ENCODE measurements around the gene CHRNA5.

The CHRNA5 gene

DNA sequence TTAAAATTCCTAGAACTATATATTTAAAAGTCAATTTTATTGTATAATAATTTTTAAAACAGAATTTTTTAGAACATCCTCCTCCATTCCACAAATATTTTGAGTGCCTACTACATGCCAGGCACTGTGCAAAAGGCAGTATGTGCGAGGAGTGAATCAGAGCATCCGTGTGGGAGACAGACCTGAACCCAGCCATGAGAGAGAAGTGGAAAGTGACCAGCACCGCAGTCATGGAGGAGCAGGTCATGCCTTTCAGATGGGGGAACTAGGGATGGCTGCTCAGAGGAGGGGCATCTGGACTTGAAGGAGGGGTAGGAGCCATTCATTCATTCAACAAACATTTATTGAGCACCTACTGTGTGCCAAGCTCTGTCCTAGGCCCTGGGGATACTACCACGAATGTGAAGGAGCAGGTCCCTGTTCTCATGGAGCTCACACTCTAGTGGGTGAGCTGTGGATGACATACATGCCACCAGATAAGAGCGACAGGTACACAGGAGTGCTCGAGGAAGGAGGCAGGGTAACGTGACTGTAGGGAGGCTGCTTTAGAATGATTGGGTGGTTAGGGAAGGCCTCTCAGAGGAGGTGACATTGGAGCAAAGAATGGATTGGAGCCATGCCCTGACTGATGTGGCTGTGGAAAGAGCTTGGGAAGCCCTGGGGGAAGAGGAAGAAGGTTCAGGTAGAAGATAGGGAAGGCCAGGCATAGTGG lies 58.6 kb downstream of the CHRNA5 start:
- no peaks in the 10 kb centered on the region for H3K9me2 ChIP-seq (replicated peaks; ENCODE audit: insufficient read depth, low read length)
- no peak overlapping the region for H2AFZ ChIP-seq (ENCODE audit: low read length)
- H3K4me3 ChIP-seq (ENCODE audit: low read length) = no peak overlapping the region
- H3K36me3 ChIP-seq (replicated peaks; ENCODE audit: insufficient read depth, low read length) = no peaks in the 10 kb centered on the region
- H3K27ac ChIP-seq (ENCODE audit: low read length) = no peak overlapping the region
- no peaks in the 10 kb centered on the region for H3K4me1 ChIP-seq (ENCODE audit: low read length)
- H3K27me3 ChIP-seq (replicated peaks; ENCODE audit: insufficient read depth, low read length) = peaks cover 21% of the 10 kb centered on the region
- H3F3A ChIP-seq (ENCODE audit: insufficient read depth, low read length) = no peaks in the 10 kb centered on the region
- H3K79me2 ChIP-seq (ENCODE audit: low read length) = no peaks in the 10 kb centered on the region
- TF ChIP-seq EZH2phosphoT487 (IDR thresholded peaks at IDR 0.05; ENCODE audit: low read length) = no peak
- no peak for TF ChIP-seq EZH2 (optimal IDR thresholded peaks at IDR 0.05; ENCODE audit: low read depth, low read length)
- TF ChIP-seq, protein P1, sequence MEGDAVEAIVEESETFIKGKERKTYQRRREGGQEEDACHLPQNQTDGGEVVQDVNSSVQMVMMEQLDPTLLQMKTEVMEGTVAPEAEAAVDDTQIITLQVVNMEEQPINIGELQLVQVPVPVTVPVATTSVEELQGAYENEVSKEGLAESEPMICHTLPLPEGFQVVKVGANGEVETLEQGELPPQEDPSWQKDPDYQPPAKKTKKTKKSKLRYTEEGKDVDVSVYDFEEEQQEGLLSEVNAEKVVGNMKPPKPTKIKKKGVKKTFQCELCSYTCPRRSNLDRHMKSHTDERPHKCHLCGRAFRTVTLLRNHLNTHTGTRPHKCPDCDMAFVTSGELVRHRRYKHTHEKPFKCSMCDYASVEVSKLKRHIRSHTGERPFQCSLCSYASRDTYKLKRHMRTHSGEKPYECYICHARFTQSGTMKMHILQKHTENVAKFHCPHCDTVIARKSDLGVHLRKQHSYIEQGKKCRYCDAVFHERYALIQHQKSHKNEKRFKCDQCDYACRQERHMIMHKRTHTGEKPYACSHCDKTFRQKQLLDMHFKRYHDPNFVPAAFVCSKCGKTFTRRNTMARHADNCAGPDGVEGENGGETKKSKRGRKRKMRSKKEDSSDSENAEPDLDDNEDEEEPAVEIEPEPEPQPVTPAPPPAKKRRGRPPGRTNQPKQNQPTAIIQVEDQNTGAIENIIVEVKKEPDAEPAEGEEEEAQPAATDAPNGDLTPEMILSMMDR (IDR thresholded peaks at IDR 0.05; ENCODE audit: low read length) = no peak
- H3K9me3 ChIP-seq (replicated peaks; ENCODE audit: insufficient read depth, low read length) = no peaks in the 10 kb centered on the region
- H3K9ac ChIP-seq (ENCODE audit: low read length) = no peak overlapping the region
- no peak overlapping the region for H3K4me2 ChIP-seq (ENCODE audit: low read depth, low read length)
- no peaks in the 10 kb centered on the region for H4K20me1 ChIP-seq (ENCODE audit: insufficient read depth, low read length)
- no peak for DNase-seq

DNA sequence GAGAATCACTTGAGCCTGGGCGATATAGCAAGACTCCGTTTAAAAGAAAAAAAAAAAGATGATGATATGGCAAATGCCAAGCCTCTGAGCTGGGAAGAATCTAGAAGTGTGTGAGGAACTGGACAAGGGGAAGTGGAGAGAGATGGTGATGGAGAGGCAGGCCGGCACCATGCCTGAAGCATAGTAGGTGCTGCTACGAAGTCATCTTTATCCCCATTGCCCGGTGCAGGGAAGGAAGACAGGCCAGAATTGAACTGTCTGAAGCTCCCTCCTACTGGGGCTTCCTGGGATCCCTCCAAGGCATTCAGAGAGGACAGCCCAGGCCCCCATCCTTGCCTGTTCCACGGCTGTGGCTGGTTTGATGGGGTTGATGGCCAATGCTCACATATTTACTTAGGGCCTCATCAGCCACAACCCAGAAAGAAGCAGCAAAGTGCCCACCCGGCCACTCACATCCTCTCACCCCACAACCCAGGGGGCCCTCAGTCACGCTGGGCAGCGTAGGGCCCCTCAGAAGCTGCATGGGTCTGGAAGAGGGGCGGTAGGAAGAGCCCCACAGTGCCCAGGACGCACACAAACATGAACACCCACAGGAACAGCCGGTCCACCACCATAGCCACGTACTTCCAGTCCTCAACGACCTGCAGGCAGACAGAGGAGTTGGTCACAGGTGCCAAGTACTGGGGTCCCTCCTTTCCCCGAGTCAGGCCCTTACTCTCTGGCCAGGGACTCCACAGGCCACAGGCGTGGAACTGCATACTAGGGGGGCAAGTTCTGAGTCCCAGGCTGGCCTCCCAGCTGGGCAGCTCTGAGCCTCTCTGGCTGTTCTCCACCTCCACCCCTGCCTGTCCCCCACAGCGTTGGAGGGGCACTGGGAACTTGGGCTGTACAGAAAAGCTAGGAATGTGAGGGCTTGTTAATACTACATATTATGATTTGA lies 59.6 kb downstream of the CHRNA5 start:
- Histone ChIP-seq H3K36me3 (replicated peaks; ENCODE audit: insufficient read depth, low read length) (no peaks in the 10 kb centered on the region), H3K4me2 (ENCODE audit: low read depth, low read length) (no peak overlapping the region), H3K4me1 (ENCODE audit: low read length) (no peaks in the 10 kb centered on the region)

GRCh38 chr15:78625606-78626280 lies 60.4 kb downstream of the CHRNA5 start:
- Histone ChIP-seq H4K20me1 (ENCODE audit: insufficient read depth, low read length) (no peaks in the 10 kb centered on the region), H3K9ac (ENCODE audit: low read length) (no peak overlapping the region), H3K79me2 (ENCODE audit: low read length) (no peaks in the 10 kb centered on the region), H3K27me3 (replicated peaks; ENCODE audit: insufficient read depth, low read length) (peaks cover 5% of the 10 kb centered on the region; the same call in 1 of the 2 replicates), H3K9me3 (replicated peaks; ENCODE audit: insufficient read depth, low read length) (no peaks in the 10 kb centered on the region), H3K4me1 (ENCODE audit: low read length) (no peaks in the 10 kb centered on the region), H3K27ac (ENCODE audit: low read length) (no peak overlapping the region), H3K4me3 (ENCODE audit: low read length) (no peak overlapping the region), H3K9me2 (replicated peaks; ENCODE audit: insufficient read depth, low read length) (no peaks in the 10 kb centered on the region), H3K36me3 (replicated peaks; ENCODE audit: insufficient read depth, low read length) (no peaks in the 10 kb centered on the region), H2AFZ (ENCODE audit: low read length) (no peak overlapping the region), H3K4me2 (ENCODE audit: low read depth, low read length) (no peak overlapping the region), H3F3A (ENCODE audit: insufficient read depth, low read length) (no peaks in the 10 kb centered on the region)
- DNase-seq = no peak
- no peak for TF ChIP-seq EZH2phosphoT487 (IDR thresholded peaks at IDR 0.05; ENCODE audit: low read length)
- TF ChIP-seq, protein P1 (IDR thresholded peaks at IDR 0.05; ENCODE audit: low read length) = no peak
- TF ChIP-seq EZH2 (optimal IDR thresholded peaks at IDR 0.05; ENCODE audit: low read depth, low read length) = no peak

More for the DNA sequence above, 59.6 kb downstream of the CHRNA5 start:
- Histone ChIP-seq H4K20me1 (ENCODE audit: insufficient read depth, low read length) (no peaks in the 10 kb centered on the region), H3K79me2 (ENCODE audit: low read length) (no peaks in the 10 kb centered on the region), H3F3A (ENCODE audit: insufficient read depth, low read length) (no peaks in the 10 kb centered on the region), H3K27ac (ENCODE audit: low read length) (no peak overlapping the region), H3K27me3 (replicated peaks; ENCODE audit: insufficient read depth, low read length) (peaks cover 11% of the 10 kb centered on the region; the same call in 1 of the 2 replicates), H3K9me2 (replicated peaks; ENCODE audit: insufficient read depth, low read length) (no peaks in the 10 kb centered on the region), H3K9ac (ENCODE audit: low read length) (no peak overlapping the region), H3K9me3 (replicated peaks; ENCODE audit: insufficient read depth, low read length) (no peaks in the 10 kb centered on the region), H3K4me3 (ENCODE audit: low read length) (no peak overlapping the region), H2AFZ (ENCODE audit: low read length) (no peak overlapping the region)
- TF ChIP-seq, protein P1 (IDR thresholded peaks at IDR 0.05; ENCODE audit: low read length) = no peak
- no peak for TF ChIP-seq EZH2phosphoT487 (IDR thresholded peaks at IDR 0.05; ENCODE audit: low read length)
- TF ChIP-seq EZH2 (optimal IDR thresholded peaks at IDR 0.05; ENCODE audit: low read depth, low read length) = no peak
- DNase-seq = no peak

Data from MM.1S (cell line).